Stimulated activated CD8-positive, alpha-beta memory T cell treated with anti-CD3 and anti-CD28 coated beads, Interleukin-15, amount 100 ng/mL, for 1 hour (primary cell): Measurements from ENCODE around the gene NRXN3.

Source experiments
- DNase-seq: peaks from one replicate; pipeline ENCODE4 v3.0.0-alpha.2; 2020; ENCODE audit warnings: low read depth

NRXN3 gene

DNA sequence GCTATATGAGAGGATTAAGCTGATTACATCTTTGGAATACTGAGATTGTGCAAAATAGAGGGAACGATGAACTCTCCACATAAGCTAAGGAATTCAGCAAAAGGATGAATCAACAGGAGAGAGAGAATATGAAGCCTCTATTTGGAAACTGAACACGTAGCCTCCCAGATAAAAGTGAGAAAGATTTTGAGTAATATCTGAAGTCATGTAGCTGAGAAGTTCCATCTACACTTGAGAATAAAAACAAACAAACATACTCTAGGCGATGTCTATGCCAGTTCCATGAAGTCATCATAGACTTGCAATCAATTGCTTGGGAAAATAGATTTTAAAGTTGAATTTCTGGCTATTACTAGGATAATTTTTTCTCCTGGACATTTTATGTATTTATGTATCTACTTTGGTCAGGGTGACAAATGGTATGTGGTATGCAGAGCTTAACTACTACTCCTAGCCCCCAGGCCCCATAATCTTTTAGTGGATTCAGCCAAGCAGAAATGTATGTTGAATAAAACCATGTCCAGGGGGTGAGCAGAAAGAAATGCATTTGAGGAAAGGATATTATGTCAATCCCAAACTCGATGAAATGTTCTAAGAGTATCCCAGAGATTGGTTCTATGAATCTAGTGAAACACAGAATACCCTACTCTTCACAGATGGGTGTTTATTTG lies 1413.7 kb downstream of the NRXN3 start:
- no peak for DNase-seq

DNA sequence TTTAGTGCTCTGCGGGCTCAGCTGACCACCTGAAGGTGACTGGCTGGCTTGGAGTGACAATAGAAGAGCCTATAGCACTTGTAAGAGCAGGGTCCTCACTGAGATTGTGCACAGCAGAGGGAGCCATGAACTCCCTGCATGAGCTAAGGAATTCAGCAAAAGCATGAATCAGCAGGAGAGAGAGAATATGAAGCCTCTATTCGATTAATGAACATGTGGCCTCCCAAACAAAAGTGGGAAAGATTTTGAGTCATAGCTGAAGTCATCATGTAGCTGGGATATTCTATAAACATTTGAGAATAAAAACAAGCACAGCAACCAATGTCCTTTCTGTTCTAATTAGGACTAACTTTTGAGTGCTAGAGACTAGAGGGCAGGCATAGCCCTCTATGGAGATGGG lies 1414.5 kb downstream of the NRXN3 start:
- DNase-seq, result no peak

DNA sequence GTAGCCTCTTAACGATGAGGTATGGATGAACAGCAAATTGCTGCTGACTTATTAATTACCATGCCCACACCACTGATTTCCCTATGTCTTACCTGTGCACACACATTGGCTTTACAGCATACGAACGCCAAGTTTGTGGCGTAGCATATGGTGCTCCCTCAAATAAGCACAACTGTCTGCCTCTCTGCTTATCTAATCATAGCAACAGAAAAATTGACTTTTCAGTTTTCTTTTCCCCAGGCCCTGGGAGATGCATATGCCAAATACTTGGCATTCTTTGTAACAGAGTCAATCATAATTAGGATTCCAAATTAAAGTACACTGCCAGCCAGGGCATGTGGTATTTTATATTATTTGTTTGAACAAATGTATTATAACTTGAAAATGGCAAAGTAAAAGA lies 1415.7 kb downstream of the NRXN3 start:
- DNase-seq, result no peak

DNA sequence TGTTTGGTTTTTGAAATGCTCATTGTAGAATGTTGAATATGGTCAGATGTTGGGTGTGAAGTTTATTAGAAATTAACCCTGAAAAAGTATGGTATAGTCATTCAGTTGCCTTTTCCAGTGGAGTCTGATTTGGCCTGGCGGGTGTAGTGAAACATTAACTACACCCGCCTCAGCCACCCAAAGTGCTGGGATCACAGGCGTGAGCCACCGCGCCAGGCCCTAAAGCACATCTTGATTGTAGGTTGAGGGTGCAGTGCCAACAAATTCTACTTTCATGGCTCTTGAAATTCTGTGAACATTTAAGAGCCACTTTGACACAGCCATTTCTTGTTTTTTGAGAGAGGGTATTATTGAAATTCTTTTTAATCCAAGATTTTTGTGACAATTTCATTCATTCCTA lies 1416.2 kb downstream of the NRXN3 start:
- DNase-seq, result no peak

DNA sequence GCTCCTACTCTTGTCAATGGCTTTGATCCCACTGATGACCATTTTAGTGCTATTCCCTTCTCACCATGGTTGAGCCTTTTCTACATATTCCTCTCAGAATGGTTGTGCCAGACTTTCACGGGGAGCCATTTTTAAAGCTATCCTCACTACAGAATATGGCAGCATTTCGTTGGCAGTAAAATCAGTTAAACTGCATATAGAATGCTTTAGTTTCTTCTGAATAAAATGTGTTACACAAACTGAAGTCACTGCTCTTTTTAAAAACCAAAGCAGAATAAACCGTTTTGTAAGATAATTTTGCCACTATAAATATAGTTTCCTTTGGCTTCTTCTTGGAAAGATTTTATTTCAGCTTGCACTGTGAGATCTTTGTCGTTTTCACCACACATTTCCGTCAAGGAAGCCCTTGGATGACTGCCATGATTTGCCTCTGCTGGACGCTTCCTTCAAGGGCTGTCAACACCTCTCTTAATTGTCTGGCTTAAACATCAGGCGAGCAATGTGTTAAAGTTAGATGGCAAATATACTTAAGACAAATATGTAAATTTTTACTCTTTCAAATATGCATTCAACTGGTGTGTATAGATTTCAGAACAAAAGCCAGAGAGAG lies 1416.9 kb downstream of the NRXN3 start:
- no peak for DNase-seq

DNA sequence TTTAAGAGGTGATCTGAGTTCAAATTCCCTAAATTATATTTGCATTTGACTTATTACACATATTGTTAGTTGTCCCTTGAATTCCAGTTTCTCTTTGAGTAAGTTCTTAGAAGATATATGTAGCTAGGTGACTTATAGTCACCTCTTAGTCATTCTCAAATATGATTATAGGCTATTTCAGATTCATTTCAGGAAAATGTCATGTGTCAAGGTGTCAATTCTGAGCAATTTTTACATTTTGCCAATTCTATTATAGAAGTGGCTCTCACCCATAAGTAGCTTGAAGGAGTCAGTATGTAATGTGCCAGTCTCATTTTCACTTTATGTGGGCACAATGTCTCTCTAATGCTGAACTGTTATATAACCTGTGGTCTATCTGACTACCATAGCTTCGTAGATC lies 1417.7 kb downstream of the NRXN3 start:
- DNase-seq, result no peak

DNA sequence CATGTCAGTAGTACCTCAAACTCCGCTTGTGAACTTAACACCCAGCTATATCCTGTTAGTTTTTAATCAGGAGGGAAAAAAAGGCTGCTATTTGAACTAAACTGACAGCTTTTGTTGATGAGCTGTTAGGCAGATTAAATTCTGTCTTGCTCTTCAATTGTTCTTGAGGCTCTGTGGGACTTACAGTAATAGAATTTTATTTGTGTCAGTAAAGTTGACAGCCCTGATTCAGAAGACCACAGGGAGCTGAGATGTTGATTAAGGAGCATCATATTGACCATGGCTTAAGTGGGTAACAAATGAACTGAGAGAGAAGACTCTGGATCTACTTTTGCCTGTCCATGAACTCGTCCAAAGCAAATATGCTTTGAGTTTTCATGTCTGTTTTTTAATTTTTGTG lies 1418.2 kb downstream of the NRXN3 start:
- DNase-seq, result no peak

DNA sequence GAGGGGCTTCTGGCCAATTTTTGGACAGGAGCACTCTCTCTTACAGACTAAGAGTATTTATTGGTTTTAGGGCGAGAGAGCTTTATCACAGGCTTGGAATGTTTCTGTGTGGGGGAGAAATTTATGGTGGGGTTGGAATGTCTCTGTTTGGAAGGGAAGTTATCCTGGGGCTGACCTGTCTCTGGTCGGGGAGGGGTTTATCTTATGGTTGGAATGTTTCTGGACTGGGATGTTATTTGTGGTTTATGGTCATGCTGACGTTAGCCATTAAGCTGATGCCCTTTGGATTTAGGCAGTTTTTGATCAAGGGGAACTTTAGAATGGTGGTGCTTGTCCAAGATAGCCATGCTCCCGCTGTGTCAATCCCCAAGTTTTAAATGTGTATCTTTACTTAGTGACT lies 1426.4 kb downstream of the NRXN3 start:
- DNase-seq, result no peak

DNA sequence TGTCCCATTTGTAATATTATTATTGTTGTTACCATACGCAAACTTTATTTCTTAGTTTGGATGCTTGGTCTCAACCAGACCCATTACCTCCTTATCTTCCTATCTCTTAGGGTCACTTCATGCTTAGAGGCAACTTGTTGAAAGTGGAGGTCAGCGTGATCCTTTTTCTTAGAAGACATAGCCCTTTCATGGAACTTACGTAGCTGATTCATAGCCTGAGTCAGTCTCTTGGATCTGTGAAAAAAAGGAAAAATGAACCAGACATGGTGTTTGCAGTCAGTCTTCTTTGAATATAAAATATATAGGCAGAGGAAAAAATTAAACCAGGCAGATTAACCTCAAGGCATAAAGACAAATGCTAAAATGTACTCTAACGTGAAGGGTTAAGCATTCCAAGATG lies 1427.4 kb downstream of the NRXN3 start:
- no peak for DNase-seq

DNA sequence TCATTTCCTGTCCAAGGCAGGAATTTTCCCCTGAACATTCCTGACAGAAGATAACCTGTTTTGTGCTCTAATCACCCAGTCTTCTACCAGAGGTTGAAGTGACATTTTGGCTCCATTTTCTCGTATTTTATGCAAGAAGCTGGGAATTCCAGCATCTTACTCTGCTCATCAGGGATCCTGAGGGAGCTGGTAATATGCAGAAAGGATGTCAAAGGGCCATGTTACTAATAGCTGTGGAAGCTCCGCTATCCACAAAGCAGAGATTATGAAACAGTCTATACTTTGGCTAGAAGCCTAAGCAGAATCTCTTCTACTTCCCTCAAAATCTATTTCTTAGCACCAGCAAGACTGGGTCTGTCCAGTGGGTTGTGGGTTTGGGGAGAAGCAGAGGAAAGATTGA lies 1428.2 kb downstream of the NRXN3 start:
- no peak for DNase-seq

DNA sequence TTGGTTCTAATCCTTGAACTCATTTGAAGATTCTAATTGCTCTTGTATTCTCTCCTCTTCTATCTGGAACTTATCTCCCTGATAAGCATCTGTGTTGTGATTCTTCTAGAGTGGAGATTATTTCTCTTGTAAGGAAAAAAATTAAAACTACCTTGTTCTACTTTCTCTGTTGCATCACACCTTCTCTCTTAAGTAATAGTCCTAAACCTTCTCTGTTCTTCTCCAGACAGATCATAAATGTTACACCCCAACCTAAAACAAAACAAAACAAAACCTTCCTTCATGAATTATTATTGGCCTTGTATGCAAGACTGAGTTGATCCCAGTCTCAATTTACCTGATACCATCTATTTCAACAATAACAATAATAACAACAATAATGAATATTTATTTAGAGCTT lies 1429.1 kb downstream of the NRXN3 start:
- DNase-seq, result no peak

DNA sequence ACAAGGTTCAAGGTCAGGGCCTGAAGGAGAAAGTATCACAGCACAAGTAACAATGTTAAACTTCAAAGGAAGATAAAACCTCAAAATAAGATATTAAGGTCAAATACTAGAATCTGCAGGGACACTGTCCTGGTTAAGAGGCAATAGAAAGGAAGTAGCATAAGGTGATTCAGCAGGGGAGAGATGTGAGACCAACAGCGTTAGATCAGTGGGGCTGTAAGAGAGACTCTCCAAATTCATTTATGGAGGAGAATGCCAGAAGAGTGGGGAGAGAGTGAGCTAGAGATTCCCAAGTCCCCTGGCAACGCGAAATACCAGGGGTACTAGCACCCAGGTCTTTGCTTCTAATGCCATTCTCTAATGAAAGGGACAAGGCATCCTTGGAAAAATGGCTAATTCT lies 1430.2 kb downstream of the NRXN3 start:
- no peak for DNase-seq

DNA sequence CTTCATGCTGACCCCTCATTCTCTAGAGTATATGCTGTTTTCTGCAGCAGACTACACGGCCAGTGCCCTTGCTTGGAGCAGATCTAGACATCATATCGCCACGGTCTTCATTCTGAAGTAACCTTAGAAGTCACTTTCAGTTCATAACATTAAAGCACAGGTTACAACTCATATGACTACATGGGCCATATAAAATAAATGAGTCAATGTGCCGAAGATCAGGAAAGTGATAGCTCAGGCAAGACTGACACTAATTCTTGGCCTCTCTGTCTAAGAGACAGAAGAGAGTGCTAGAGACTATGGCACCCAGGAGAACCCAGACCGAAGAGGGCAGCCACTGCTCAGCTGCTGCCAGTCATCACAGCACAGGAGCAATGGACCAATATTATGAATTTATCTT lies 1431.4 kb downstream of the NRXN3 start:
- DNase-seq, result no peak

DNA sequence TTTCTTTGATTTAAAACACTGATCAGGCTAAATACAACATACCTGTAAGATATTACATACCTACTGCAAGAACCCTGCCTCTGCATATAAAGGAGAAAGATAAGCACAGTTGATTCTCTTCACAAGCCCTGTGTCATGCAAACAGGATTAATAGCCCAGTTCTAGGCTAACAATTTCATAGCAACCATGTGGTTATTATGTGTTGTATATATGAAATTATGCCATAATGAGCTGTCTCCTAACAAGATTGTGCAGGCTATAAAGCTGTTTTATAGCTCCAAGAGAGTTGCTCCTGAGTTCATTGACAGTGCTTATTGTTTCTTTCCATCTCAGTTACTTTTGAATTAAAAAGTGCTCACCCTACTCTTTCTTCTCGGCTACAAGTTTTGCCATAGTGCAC lies 1431.9 kb downstream of the NRXN3 start:
- DNase-seq, result no peak

DNA sequence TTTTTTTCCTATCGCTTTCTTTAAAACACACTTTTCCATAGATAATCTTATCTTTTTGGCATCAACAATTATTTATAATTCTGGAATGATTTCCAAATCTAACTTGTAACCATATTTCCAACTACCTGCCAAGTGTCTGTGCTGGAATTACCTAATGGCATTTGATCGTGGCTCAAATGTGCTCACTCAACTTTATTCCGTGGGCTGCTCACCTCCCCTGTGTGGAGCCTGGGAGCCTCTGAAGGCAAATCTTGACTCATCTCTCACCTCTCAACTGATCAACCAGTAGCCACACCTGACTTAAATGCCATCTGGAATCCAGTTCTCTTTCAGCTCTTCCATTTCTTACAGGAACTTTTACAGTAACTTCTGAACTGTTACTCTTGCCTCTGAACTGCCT lies 1432.6 kb downstream of the NRXN3 start:
- DNase-seq, result no peak

DNA sequence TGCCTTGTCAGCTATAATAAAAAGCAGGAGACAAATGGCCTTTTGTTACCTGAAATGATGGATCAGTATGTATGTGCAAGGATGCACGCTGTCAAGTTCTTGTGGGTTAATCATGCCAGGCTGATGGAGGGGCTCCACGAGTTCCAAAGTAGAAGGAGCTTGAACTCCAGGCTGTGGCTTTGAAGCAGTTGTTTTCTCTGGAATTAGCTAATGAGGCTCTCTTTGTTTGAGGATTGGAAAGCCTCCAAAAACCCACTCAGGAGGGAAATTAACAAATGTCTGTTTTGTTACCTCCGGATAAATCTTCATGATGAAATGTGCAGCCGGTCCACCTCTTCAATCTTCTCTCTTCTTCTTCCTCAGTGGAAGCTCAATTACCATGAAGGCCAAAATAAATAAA lies 1435.7 kb downstream of the NRXN3 start:
- no peak for DNase-seq

DNA sequence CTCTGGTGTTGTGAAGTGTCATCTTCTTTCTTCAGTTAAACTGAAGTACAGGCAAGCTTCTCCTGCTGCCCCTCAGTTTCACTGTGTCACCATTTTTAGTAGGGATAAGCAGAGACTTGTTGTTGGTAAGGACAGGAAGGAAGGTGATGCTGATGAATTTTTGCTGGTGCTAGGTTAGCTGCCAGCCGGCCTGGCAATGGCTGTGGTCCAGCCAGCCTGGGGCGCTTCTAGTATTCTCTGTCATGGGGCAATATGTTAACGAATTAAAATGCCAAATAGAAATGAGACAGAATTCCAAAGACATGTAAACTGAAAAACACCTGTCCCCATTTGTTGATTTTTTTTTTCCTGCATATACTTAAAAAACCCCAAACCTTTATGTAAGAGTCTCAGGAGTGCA lies 1438.3 kb downstream of the NRXN3 start:
- no peak for DNase-seq

DNA sequence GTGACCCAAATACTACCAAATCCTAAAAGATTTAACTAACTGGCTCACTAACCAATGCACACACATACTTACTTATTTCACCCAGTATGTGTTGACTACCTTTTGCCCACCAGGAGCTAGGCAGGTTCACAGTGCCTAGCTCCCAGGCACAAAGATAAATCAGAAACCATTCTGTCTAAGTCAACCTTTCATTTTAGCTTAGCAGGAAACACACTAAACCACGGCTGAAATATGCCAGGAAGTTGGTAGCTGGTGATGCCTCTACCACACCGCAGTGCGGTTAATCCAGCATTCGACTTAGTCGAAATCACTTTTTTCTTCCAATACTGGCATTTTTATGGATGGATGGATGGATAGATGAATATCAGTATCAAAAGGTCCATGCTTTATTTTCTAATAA lies 1443.5 kb downstream of the NRXN3 start:
- DNase-seq, result no peak

DNA sequence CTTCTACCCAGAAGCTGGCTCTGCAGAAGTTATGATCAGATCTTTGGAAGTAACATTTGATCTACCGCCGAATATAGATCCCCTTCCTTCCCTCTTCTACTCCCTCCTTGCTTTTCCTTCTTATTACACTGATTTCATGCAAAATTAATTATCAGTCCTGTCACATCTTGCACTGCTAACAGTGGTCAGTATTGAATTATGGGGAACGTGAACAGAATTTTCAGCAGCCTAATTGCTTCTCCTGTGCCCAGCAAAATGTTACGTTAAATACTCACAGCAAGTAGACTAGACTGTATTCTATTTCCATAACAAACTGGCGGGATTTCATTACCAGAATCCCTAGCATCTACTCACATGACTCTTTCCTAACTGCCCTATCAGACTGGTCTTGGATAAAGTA lies 1444.3 kb downstream of the NRXN3 start:
- DNase-seq, result no peak

DNA sequence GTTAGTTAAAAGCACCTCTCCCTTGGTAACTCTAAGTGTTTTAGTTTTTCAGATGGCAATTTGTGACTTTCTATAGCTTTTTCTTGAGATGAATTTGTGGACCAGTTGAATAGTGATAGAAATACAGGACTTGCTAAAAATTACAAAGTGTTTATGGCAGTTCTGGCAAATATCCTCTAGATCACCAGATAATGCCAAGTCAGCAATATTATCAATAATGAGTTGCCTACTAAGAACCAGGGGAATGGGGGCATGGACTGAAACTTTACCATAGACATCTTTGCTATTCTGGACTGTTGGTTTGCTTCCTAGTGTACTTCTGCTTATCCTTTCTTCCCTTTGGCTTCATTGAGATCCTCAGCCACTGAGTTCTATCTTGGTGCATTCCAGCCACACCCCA lies 1456.9 kb downstream of the NRXN3 start:
- DNase-seq, result no peak

DNA sequence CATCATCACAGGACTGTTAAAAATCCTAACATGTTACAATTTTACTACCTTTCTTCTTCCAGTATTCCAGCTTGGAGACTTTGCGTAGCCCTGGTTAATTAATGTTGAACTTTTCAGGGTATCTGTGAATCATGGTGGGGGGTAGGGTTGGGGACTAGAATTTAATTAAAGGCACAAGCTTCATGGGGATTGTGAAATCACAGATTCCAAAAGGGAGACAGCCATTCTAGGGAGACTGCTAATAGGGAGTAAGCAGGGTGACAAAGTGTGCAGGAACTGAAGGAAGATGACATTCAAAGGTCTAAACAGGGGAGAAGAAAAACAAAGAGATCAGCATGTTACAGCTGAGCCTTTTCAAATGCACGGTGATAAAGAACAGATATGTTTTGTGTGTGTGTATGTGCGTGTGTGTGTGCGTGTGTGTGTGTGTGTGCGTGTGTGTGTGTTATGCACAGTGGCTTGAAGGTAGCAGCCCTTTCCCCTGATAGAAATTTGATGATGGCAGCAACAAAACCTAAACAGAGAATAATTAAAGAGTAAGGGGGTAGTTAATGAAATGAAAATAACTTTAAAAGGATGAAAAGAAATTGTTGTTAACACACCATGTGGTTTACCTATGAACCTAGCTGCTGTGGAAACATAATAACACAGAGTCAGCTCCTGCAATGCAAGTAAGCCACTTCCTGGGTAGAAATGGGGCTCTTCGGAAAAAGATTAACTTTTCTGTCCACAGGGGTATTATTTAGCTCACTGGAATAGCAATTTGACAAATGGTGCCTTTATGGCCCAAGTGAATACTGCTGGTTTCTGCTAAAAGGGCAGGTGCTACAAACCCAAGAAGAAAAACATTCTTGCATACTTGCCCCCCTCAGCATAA lies 1459.5 kb downstream of the NRXN3 start:
- DNase-seq, result no peak

DNA sequence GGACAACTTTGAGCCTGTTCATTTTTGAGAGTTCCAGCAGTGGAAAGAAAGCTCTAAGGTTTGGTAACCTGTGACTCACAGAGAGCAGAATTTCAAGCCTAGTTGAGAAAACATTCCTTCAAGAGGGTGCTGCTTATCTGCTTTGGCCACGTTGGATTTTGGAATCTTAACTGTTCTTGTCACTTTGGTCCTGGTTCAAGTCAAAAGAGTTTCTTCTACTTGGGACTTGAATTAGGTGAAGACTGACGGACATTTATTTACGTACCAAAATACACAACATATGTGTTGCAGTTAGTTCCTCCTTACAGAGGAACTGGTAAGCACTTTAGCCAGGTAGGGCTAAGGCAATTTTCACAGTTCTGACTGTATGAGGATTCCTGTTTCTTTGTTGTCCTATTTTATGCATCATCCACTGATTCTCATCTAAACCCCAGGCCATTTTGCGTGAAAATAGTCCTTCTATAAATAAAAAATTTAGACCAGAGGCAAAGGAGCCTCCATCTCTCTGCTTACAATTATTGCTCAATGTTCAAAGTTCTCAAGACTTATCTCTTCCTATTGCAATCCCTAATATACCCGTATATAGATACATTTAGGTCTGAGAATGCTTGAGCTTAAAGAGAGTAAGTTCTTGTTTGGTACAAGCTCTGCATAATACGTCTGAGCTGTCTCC lies 1460.3 kb downstream of the NRXN3 start:
- no peak for DNase-seq

DNA sequence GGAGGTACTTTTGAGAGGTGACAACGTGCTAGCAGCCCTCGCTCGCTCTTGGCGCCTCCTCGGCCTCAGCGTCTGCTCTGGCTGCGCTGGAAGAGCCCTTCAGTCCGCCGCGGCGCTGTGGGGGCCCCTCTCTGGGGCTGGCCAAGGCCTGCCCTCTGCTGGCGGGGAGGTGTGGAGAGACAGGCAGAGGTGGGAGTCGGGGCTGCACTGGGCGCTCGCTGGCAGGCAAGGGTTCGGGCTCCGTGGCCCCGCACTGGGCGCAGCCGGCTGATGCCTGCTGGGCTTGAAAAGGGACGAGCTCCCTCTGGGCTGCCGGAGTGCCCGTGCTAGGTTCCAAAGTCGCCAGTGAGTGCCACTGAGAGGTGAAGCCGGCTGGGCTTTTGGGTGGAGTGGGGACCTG lies 1461.1 kb downstream of the NRXN3 start:
- no peak for DNase-seq
